Endodermal cell (in vitro differentiated cells): Measurements from ENCODE around the gene LRP2BP. TPM values are rescaled to one million over a fixed set of nuclear protein-coding genes. Genes with fewer than 3 reads are reported as not detected.
"Not testable (repeated sequence)": the region's sequence is repeated elsewhere in the genome, so short reads cannot be mapped to it uniquely, and the experiment has no call there.

ENCODE experiments used
- DNase-seq: peaks from one replicate; pipeline ENCODE4 v3.0.0-alpha.2; 2017
- H3K27ac ChIP-seq: 2 replicates; pipeline ENCODE4 v1.5.1; 2013; ENCODE audit warnings: mild to moderate bottlenecking, low read depth, low read length, moderate library complexity
- H3K27me3 ChIP-seq: 2 replicates; pipeline ENCODE4 v1.6.1; 2013; ENCODE audit warnings: mild to moderate bottlenecking, low read length, moderate library complexity; ENCODE audit not compliant: insufficient read depth, control insufficient read depth, poor library complexity, severe bottlenecking
- H3K36me3 ChIP-seq: 2 replicates; pipeline ENCODE4 v1.7.0; 2013; ENCODE audit warnings: mild to moderate bottlenecking, low read length, moderate library complexity; ENCODE audit not compliant: control insufficient read depth, insufficient read depth
- H3K4me1 ChIP-seq: one replicate; pipeline ENCODE4 v1.7.0; 2013; ENCODE audit warnings: low read length; ENCODE audit not compliant: control insufficient read depth, insufficient read depth
- H3K4me3 ChIP-seq: 2 replicates; pipeline ENCODE4 v1.5.1; 2013; ENCODE audit warnings: mild to moderate bottlenecking, low read length, moderate library complexity
- H3K9ac ChIP-seq: 2 replicates; pipeline ENCODE4 v1.6.1; 2013; ENCODE audit warnings: mild to moderate bottlenecking, low read length, moderate library complexity; ENCODE audit not compliant: poor library complexity, severe bottlenecking; ENCODE audit errors: extremely low read depth
- H3K9me3 ChIP-seq: 2 replicates; pipeline ENCODE4 v1.6.1; 2013; ENCODE audit warnings: mild to moderate bottlenecking, low read length, moderate library complexity; ENCODE audit not compliant: control insufficient read depth
- H3K27ac Mint-ChIP-seq: 2 replicates; pipeline ENCODE4 v1.8.0; 2020; ENCODE audit warnings: mixed read lengths
- H3K27me3 Mint-ChIP-seq: 2 replicates; pipeline ENCODE4 v1.8.0; 2021; ENCODE audit warnings: mild to moderate bottlenecking, mixed read lengths; ENCODE audit not compliant: insufficient read depth
- H3K36me3 Mint-ChIP-seq: 2 replicates; pipeline ENCODE4 v1.8.0; 2020; ENCODE audit warnings: low read depth, mixed read lengths
- H3K4me1 Mint-ChIP-seq: 2 replicates; pipeline ENCODE4 v1.8.0; 2020; ENCODE audit warnings: mixed read lengths
- H3K4me3 Mint-ChIP-seq: 2 replicates; pipeline ENCODE4 v1.8.0; 2020; ENCODE audit warnings: mild to moderate bottlenecking, moderate library complexity, mixed read lengths
- H3K9me3 Mint-ChIP-seq: 2 replicates; pipeline ENCODE4 v1.8.0; 2020; ENCODE audit warnings: mild to moderate bottlenecking, mixed read lengths
- WGBS, 2 experiments: methylation state at CpG; one replicate each; pipeline versions ENCODE4 v1.1.5 to v1.1.7; 2013; ENCODE audit warnings: missing lambda C conversion rate in 2 of 2, mixed read lengths in 1 of 2; ENCODE audit not compliant: insufficient coverage in 1 of 2, insufficient read length in 1 of 2; 5-methylcytosine and 5-hydroxymethylcytosine counted together
- total RNA-seq, 2 donors: library from RNA; stranded (reverse); fragmentation: NEBNext Ultra II Directional in 1 of 2; extraction: Animal tissue kit (Norgen Biotek cat#: 25700) in 1 of 2; gene quantifications; 2 replicates in 1 of 2; 3 replicates in 1 of 2; pipeline ENCODE4 v1.2.1, GENCODE V29; 2021
- TF ChIP-seq, protein P1 (sequence below): fragments of 200-600 bp; sonication (generic); conservative IDR thresholded peaks from 2 replicates; pipeline ENCODE4 v1.5.0; 2021; ENCODE audit warnings: antibody characterized with exemption, mild to moderate bottlenecking

The LRP2BP gene
- total RNA-seq, 2 donors from 2014 or later: 0.15 TPM; not detected in 1

DNA sequence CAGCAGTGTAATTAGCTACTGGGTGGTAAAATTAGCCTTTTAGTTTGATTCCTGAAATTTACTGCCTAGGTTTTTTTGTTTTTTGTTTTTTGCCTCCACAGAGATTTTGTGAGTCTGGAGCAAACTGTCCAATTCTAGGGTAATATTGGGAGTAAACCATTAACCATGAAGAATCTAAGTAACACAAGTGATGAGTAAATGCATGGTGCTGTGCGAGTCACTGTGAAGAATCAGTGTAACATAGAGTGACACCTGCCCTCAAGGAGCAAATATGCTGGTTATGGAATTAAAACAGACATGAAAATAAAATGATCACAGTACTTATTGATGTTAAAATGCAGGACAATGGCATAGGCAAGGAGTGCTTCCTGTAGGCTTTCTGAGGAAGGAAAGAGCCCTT is 60.1 kb downstream of the LRP2BP start:
- Histone ChIP-seq H3K36me3 (peaks cover 56% of the 10 kb centered on the region), H3K4me3 (no peak overlapping the region), H3K9ac (no peak overlapping the region), H3K4me1 (no peaks in the 10 kb centered on the region), H3K27ac (no peak overlapping the region), H3K27me3 (no peaks in the 10 kb centered on the region), H3K9me3 (peaks cover 20% of the 10 kb centered on the region)
- 100% methylated on average over 1 of the region's 1 CpG for WGBS, 2 experiments
- DNase-seq: no peak
- H3K27me3 Mint-ChIP-seq: no peaks in the 10 kb centered on the region
- no peak overlapping the region for H3K4me3 Mint-ChIP-seq
- H3K27ac Mint-ChIP-seq: no peak overlapping the region
- no peaks in the 10 kb centered on the region for H3K4me1 Mint-ChIP-seq
- H3K9me3 Mint-ChIP-seq: peaks cover 3% of the 10 kb centered on the region
- H3K36me3 Mint-ChIP-seq: peaks cover 57% of the 10 kb centered on the region
- TF ChIP-seq, protein P1, sequence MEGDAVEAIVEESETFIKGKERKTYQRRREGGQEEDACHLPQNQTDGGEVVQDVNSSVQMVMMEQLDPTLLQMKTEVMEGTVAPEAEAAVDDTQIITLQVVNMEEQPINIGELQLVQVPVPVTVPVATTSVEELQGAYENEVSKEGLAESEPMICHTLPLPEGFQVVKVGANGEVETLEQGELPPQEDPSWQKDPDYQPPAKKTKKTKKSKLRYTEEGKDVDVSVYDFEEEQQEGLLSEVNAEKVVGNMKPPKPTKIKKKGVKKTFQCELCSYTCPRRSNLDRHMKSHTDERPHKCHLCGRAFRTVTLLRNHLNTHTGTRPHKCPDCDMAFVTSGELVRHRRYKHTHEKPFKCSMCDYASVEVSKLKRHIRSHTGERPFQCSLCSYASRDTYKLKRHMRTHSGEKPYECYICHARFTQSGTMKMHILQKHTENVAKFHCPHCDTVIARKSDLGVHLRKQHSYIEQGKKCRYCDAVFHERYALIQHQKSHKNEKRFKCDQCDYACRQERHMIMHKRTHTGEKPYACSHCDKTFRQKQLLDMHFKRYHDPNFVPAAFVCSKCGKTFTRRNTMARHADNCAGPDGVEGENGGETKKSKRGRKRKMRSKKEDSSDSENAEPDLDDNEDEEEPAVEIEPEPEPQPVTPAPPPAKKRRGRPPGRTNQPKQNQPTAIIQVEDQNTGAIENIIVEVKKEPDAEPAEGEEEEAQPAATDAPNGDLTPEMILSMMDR: no peak

DNA sequence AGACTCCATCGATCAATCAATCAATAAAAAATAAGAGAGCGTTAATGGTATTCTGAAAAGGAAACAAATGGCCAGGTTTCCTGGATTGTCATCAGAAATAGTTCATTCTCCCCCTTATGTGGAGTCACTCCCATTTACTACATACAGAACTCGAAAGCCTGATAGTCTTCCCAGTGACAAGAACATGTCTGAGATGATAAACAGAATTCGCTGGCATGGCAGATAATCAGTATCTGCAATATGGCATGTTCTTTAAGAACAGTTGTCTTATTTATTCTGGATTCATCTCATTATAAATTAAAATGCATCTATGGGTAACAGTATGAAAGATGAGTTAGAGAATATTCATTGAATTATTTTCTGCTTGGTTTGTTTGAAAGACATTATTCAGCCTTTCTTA is 61.4 kb downstream of the LRP2BP start:
- no peak for DNase-seq
- H3K9me3 Mint-ChIP-seq: peaks cover 15% of the 10 kb centered on the region
- no peak overlapping the region for H3K4me3 Mint-ChIP-seq
- no peaks in the 10 kb centered on the region for H3K27me3 Mint-ChIP-seq
- Histone ChIP-seq H3K9me3 (peaks cover 33% of the 10 kb centered on the region), H3K4me1 (no peaks in the 10 kb centered on the region), H3K4me3 (no peak overlapping the region), H3K9ac (no peak overlapping the region), H3K36me3 (peaks cover 54% of the 10 kb centered on the region), H3K27me3 (no peaks in the 10 kb centered on the region), H3K27ac (no peak overlapping the region)
- H3K36me3 Mint-ChIP-seq: peaks cover 67% of the 10 kb centered on the region
- 93 to 98% methylated on average over 3 to 4 of the region's 4 CpGs for WGBS, 2 experiments
- TF ChIP-seq, protein P1: no peak
- no peaks in the 10 kb centered on the region for H3K4me1 Mint-ChIP-seq
- no peak overlapping the region for H3K27ac Mint-ChIP-seq

GRCh38 chr4:185332575-185333464 is 62.9 kb downstream of the LRP2BP start:
- peaks cover 38% of the 10 kb centered on the region for H3K9me3 ChIP-seq
- H3K9me3 Mint-ChIP-seq: peaks cover 28% of the 10 kb centered on the region
- 94 to 96% methylated on average over 3 of the region's 3 CpGs for WGBS, 2 experiments
- no peak for DNase-seq
- H3K4me3 Mint-ChIP-seq: no peak overlapping the region
- H3K27me3 Mint-ChIP-seq: no peaks in the 10 kb centered on the region
- H3K27ac Mint-ChIP-seq: no peak overlapping the region
- H3K9ac ChIP-seq: no peak overlapping the region
- TF ChIP-seq, protein P1: no peak
- no peaks in the 10 kb centered on the region for H3K4me1 Mint-ChIP-seq
- H3K4me1 ChIP-seq: no peaks in the 10 kb centered on the region
- H3K36me3 Mint-ChIP-seq: peaks cover 67% of the 10 kb centered on the region
- no peak overlapping the region for H3K4me3 ChIP-seq
- H3K36me3 ChIP-seq: peaks cover 60% of the 10 kb centered on the region
- H3K27me3 ChIP-seq: no peaks in the 10 kb centered on the region
- no peak overlapping the region for H3K27ac ChIP-seq

GRCh38 chr4:185329879-185330510 is 65.7 kb downstream of the LRP2BP start:
- not testable (repeated sequence) for H3K9ac ChIP-seq, H3K27me3 ChIP-seq, DNase-seq, H3K4me1 ChIP-seq, H3K27ac Mint-ChIP-seq, H3K27ac ChIP-seq, H3K4me1 Mint-ChIP-seq, H3K27me3 Mint-ChIP-seq, H3K4me3 Mint-ChIP-seq
- Histone ChIP-seq H3K36me3 (peaks cover 63% of the 10 kb centered on the region), H3K4me3 (peak overlapping the region; percentile 28), H3K9me3 (peaks cover 37% of the 10 kb centered on the region)
- H3K36me3 Mint-ChIP-seq: peaks cover 62% of the 10 kb centered on the region
- 94 to 100% methylated on average over 2 of the region's 2 CpGs for WGBS, 2 experiments
- peaks cover 33% of the 10 kb centered on the region for H3K9me3 Mint-ChIP-seq
